ENCODE measurements around the gene PALS1.

PALS1 gene

DNA sequence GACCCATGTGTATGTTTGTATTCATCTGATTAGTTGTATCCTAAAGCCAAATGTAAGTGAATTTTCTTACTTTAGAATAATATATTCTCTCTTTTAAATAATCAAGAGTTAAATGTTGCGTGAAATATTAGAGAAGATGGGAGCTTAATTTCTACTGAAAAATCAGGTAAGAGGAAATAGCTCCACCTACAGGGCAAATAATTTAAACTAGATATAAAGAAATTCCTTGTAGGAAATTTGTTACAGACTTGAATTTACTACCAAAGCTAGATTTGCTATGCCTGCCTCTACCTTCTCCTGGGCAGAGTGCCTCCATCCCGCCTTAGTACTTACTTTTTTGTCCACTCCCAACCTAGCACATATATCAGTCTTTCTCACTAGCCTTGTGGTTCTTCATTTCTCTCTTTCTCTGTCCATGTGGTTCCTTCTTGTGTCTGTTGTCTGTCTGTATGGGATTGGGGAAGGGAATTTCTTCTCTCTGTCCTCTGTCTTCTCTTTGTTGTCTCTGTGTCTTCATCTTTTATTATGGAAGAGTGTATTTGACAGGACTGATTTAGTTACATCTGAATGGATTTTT is 44.7 kb downstream of the PALS1 start:
- peak; percentile 75 for DNase-seq (ENCODE audit: low read depth)
- no peak overlapping the region for H3K4me3 ChIP-seq (ENCODE audit: low read depth, low read length)
- TF ChIP-seq, protein P1, sequence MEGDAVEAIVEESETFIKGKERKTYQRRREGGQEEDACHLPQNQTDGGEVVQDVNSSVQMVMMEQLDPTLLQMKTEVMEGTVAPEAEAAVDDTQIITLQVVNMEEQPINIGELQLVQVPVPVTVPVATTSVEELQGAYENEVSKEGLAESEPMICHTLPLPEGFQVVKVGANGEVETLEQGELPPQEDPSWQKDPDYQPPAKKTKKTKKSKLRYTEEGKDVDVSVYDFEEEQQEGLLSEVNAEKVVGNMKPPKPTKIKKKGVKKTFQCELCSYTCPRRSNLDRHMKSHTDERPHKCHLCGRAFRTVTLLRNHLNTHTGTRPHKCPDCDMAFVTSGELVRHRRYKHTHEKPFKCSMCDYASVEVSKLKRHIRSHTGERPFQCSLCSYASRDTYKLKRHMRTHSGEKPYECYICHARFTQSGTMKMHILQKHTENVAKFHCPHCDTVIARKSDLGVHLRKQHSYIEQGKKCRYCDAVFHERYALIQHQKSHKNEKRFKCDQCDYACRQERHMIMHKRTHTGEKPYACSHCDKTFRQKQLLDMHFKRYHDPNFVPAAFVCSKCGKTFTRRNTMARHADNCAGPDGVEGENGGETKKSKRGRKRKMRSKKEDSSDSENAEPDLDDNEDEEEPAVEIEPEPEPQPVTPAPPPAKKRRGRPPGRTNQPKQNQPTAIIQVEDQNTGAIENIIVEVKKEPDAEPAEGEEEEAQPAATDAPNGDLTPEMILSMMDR (conservative IDR thresholded peaks at IDR 0.05; ENCODE audit: low read depth, low read length), result peak; percentile 48

Data from choroid plexus epithelial cell (primary cell).